HuH-7.5 (cell line): ENCODE results near the gene ANKRD1.
"Not testable (repeated sequence)": the region's sequence is repeated elsewhere in the genome, so short reads cannot be mapped to it uniquely, and the experiment has no call there.

ENCODE experiments used
- DNase-seq: peaks from one replicate; pipeline ENCODE4 v3.0.0; 2011; ENCODE audit warnings: low spot score

Gene ANKRD1

GRCh38 chr10:90920986-90921666 is at the start of gene ANKRD1:
Gene ANKRD1 (minus strand): TSS chr10:90921087. CDS start chr10:90921027, 60 bp downstream.
- DNase-seq = peak; percentile 12

GRCh38 chr10:90969947-90970673 is 49.2 kb upstream of the ANKRD1 start:
- DNase-seq = no peak

GRCh38 chr10:90969121-90969534 is 48.2 kb upstream of the ANKRD1 start:
- DNase-seq = no peak

GRCh38 chr10:90968328-90969081 is 47.6 kb upstream of the ANKRD1 start:
- DNase-seq = no peak

GRCh38 chr10:90967865-90968264 is 47.0 kb upstream of the ANKRD1 start:
- no peak for DNase-seq

GRCh38 chr10:90966146-90966545 is 45.3 kb upstream of the ANKRD1 start:
- no peak for DNase-seq

- DNase-seq = no peak
These were observed 44.8 kb upstream of the ANKRD1 start for GRCh38 chr10:90965720-90966119.

GRCh38 chr10:90964781-90965465 is 44.0 kb upstream of the ANKRD1 start:
- no peak for DNase-seq

- DNase-seq = no peak
These were observed 42.4 kb upstream of the ANKRD1 start for GRCh38 chr10:90963331-90963730.

- DNase-seq = no peak
These were observed 39.5 kb upstream of the ANKRD1 start for GRCh38 chr10:90960355-90960814.

- no peak for DNase-seq
These were observed 38.9 kb upstream of the ANKRD1 start for GRCh38 chr10:90959826-90960225.

- no peak for DNase-seq
These were observed 37.9 kb upstream of the ANKRD1 start for GRCh38 chr10:90958781-90959180.

GRCh38 chr10:90947030-90947960 is 26.4 kb upstream of the ANKRD1 start:
- DNase-seq = no peak

- no peak for DNase-seq
These were observed 24.7 kb upstream of the ANKRD1 start for GRCh38 chr10:90945491-90946070.

- no peak for DNase-seq
These were observed 23.9 kb upstream of the ANKRD1 start for GRCh38 chr10:90944749-90945148.

GRCh38 chr10:90942980-90943379 is 22.1 kb upstream of the ANKRD1 start:
- not testable (repeated sequence) for DNase-seq

GRCh38 chr10:90939648-90940047 is 18.8 kb upstream of the ANKRD1 start:
- DNase-seq = no peak

GRCh38 chr10:90939116-90939515 is 18.2 kb upstream of the ANKRD1 start:
- DNase-seq = no peak

GRCh38 chr10:90937645-90938258 is 16.9 kb upstream of the ANKRD1 start:
- DNase-seq = no peak

GRCh38 chr10:90936276-90936659 is 15.4 kb upstream of the ANKRD1 start:
- DNase-seq = no peak
